GM06990 (cell line): Measurements from ENCODE around the gene GBX2.

Experiments used
- DNase-seq: peaks from one replicate; pipeline ENCODE4 v3.0.0-alpha.2; 2011; ENCODE audit not compliant: insufficient read length; ENCODE audit errors: extremely low read depth
- H3K27me3 ChIP-seq: replicated peaks from 2 replicates; pipeline ENCODE4 v1.6.0; 2011; ENCODE audit warnings: low read length; ENCODE audit not compliant: control insufficient read depth, insufficient read depth
- H3K36me3 ChIP-seq: 2 replicates; pipeline ENCODE4 v1.5.1; 2011; ENCODE audit warnings: low read length; ENCODE audit not compliant: control insufficient read depth, insufficient read depth
- H3K4me3 ChIP-seq: replicated peaks from 2 replicates; pipeline ENCODE4 v1.5.1; 2011; ENCODE audit warnings: low read depth, mild to moderate bottlenecking, control low read depth, low read length
- TF ChIP-seq, protein P1 (sequence below): IDR thresholded peaks from 2 replicates; pipeline ENCODE4 v1.5.1; 2011; ENCODE audit warnings: low read length, control low read depth, mild to moderate bottlenecking, inconsistent platforms; ENCODE audit not compliant: insufficient read depth, poor library complexity, severe bottlenecking

The GBX2 gene

DNA sequence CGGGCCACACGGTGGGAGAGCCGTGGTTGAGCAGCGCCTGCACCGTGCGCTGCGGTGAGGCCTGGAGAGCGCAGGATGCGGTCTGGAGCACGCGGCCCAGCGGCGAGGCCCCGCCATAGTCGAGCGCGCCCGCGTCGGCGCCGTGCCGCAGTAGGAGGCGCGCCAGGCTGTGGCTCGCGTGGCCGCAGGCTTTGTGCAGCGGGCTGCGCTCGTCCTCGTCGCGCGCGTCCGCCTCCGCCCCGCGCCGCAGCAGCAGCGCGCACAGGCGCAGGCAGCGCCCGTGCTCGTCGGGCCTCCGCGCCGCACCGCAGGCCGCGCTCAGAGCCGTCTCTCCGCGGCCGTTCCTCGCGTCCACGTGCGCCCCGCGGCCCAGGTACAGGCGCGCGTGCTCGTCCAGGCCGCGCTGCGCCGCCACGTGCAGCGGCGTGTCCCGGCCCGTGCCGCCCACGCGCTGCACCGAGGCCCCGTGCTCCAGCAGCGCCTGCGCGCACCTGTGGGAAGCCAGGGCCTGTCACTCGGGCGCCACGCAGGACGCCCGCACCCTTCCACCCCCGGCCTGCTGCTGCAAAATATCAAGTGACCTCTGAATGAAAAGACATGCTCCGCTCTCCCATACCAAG lies 46.3 kb upstream of the GBX2 start:
- no peaks in the 10 kb centered on the region; the same call in 1 of the 2 replicates for H3K27me3 ChIP-seq
- no peaks in the 10 kb centered on the region for H3K36me3 ChIP-seq
- TF ChIP-seq, protein P1, sequence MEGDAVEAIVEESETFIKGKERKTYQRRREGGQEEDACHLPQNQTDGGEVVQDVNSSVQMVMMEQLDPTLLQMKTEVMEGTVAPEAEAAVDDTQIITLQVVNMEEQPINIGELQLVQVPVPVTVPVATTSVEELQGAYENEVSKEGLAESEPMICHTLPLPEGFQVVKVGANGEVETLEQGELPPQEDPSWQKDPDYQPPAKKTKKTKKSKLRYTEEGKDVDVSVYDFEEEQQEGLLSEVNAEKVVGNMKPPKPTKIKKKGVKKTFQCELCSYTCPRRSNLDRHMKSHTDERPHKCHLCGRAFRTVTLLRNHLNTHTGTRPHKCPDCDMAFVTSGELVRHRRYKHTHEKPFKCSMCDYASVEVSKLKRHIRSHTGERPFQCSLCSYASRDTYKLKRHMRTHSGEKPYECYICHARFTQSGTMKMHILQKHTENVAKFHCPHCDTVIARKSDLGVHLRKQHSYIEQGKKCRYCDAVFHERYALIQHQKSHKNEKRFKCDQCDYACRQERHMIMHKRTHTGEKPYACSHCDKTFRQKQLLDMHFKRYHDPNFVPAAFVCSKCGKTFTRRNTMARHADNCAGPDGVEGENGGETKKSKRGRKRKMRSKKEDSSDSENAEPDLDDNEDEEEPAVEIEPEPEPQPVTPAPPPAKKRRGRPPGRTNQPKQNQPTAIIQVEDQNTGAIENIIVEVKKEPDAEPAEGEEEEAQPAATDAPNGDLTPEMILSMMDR, result no peak
- H3K4me3 ChIP-seq, result no peak overlapping the region
- no peak for DNase-seq

DNA sequence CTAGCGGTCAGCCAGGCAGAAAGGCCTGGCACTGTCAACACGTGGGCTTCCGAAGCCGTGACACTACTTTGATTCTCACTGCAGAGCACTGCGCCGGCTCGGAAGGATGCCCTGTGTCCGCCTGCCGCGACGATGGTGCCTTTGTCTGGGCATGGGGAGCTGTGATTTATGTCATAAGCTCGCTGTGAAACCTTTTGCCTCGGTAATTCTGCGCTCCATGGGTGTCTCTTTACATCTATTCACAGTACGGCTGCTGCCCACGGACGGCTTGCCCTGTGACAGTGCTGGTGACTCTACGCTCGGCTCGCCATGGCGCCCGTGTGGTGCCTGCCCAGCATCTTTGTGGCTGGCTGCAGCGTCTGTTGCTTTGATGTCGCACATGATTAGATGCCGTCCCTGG lies 43.1 kb upstream of the GBX2 start:
- no peak for DNase-seq
- H3K36me3 ChIP-seq, result no peaks in the 10 kb centered on the region
- TF ChIP-seq, protein P1, result no peak
- H3K4me3 ChIP-seq, result no peak overlapping the region
- no peaks in the 10 kb centered on the region for H3K27me3 ChIP-seq

DNA sequence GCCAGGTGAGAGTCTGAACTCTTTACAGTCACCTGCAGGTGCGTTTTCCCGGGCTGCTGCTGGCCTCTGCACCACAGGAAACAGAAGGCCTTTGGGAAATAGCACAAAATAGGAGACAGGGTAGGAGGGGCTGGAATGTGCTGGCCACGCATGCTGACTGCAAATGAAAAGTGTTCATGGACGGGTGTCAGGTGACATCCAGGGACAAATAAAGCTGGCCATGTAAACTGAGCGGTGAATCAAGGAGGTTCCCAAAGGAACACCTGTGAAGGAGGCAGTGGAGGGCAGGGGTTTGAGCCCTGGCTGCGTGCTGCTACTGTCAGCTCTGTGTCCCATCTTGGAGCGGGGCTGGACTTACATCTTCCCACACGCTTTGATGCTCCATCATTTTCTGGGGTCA lies 42.4 kb upstream of the GBX2 start:
- no peaks in the 10 kb centered on the region for H3K27me3 ChIP-seq
- DNase-seq, result no peak
- H3K36me3 ChIP-seq, result no peaks in the 10 kb centered on the region
- no peak overlapping the region for H3K4me3 ChIP-seq
- TF ChIP-seq, protein P1, result no peak

GRCh38 chr2:236209996-236210395 lies 41.8 kb upstream of the GBX2 start:
- TF ChIP-seq, protein P1, result no peak
- no peaks in the 10 kb centered on the region for H3K36me3 ChIP-seq

DNA sequence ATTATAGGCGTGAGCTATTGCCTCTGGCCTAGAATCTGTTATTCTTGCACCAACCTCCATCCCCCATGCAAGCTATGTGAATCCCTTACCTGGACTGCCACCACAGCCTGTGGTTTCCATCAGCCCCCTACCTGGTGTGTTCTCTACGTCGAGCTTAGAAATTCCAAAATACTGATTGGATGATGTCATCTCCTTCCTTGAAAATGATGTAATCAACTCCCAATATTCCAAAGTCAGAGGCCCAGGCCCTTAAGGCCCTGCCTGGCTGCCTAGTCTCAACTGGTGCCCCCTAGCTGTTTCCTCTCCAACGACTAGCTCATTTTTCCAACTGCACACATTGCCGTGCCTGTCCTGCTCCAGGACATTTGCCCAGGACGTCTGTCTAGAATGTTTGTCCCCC lies 41.3 kb upstream of the GBX2 start:
- Histone ChIP-seq H3K27me3 (no peaks in the 10 kb centered on the region), H3K36me3 (no peaks in the 10 kb centered on the region), H3K4me3 (no peak overlapping the region)
- no peak for DNase-seq
- TF ChIP-seq, protein P1, result no peak

More at GRCh38 chr2:236209996-236210395, 41.8 kb upstream of the GBX2 start:
- no peak for DNase-seq
- Histone ChIP-seq H3K27me3 (no peaks in the 10 kb centered on the region), H3K4me3 (no peak overlapping the region)
